HEK293 (cell line): ENCODE measurements around the gene CTNNBL1.

Experiments
- CTCF ChIA-PET: fragments of 350-600 bp; formaldehyde crosslinking; extraction: SDS; loops from one replicate; lab custom pipeline; 2021; ENCODE audit warnings: antibody characterized with exemption; lab: Yijun Ruan, JAX
- POLR2A ChIA-PET: fragments of 300-600 bp; formaldehyde crosslinking; extraction: SDS; loops from one replicate; lab custom pipeline; 2020; ENCODE audit warnings: antibody characterized with exemption, inconsistent platforms; lab: Yijun Ruan, JAX
- H3K27ac ChIP-seq: fragments of 200-500 bp; sonication (Bioruptor generic); 2 replicates; pipeline ENCODE4 v1.5.1; 2014; ENCODE audit warnings: low read depth, low read length, control low read depth, inconsistent platforms; ENCODE audit errors: extremely low read depth
- H3K36me3 ChIP-seq, 2 experiments: fragments of 200-500 bp in 1 of 2; sonication (Bioruptor generic) in 1 of 2; 1 replicate in 1 of 2; 2 replicates in 1 of 2; pipeline ENCODE4 v1.5.1; 2014 to 2017; ENCODE audit warnings: inconsistent platforms in 2 of 2, low read length in 2 of 2; ENCODE audit not compliant: control insufficient read depth in 2 of 2, insufficient read depth in 1 of 2
- H3K4me1 ChIP-seq: fragments of 200-500 bp; sonication (Bioruptor generic); 2 replicates; pipeline ENCODE4 v1.5.1; 2014; ENCODE audit warnings: mild to moderate bottlenecking, low read length, inconsistent platforms; ENCODE audit not compliant: control insufficient read depth, insufficient read depth
- H3K4me3 ChIP-seq: 2 replicates; pipeline ENCODE4 v1.5.1; 2011; ENCODE audit warnings: low read depth, mild to moderate bottlenecking, control low read depth, low read length, moderate library complexity
- H3K9me3 ChIP-seq: fragments of 200-500 bp; sonication (Bioruptor generic); 2 replicates; pipeline ENCODE4 v1.5.1; 2014; ENCODE audit warnings: low read depth, low read length, inconsistent platforms; ENCODE audit not compliant: control insufficient read depth, insufficient read depth
- FEZF1 ChIP-seq: fragments of 450-650 bp; formaldehyde crosslinking; IDR thresholded peaks from 2 replicates; pipeline ENCODE4 v1.5.1; 2016; ENCODE audit warnings: missing biosample characterization, missing genetic modification characterization
- GFI1B ChIP-seq: fragments of 450-650 bp; formaldehyde crosslinking; IDR thresholded peaks from 2 replicates; pipeline ENCODE4 v1.5.1; 2016; ENCODE audit warnings: missing biosample characterization, missing genetic modification characterization
- GLI4 ChIP-seq: fragments of 450-650 bp; formaldehyde crosslinking; IDR thresholded peaks from 2 replicates; pipeline ENCODE4 v1.5.1; 2016; ENCODE audit warnings: missing biosample characterization, missing genetic modification characterization
- IKZF3 ChIP-seq: fragments of 450-650 bp; IDR thresholded peaks from 2 replicates; pipeline ENCODE4 v1.5.0; 2018; ENCODE audit warnings: missing biosample characterization, mild to moderate bottlenecking, missing genetic modification characterization, moderate library complexity
- MEIS1 ChIP-seq: sonication (generic); formaldehyde crosslinking; IDR thresholded peaks from 2 replicates; pipeline ENCODE4 v1.8.1; 2022; ENCODE audit warnings: missing genetic modification reagents, mild to moderate bottlenecking, borderline replicate concordance
- MYNN ChIP-seq: fragments of 450-650 bp; formaldehyde crosslinking; IDR thresholded peaks from 2 replicates; pipeline ENCODE4 v1.5.1; 2016; ENCODE audit warnings: missing biosample characterization, missing genetic modification characterization, borderline replicate concordance
- MZF1 ChIP-seq: fragments of 450-650 bp; formaldehyde crosslinking; IDR thresholded peaks from 2 replicates; pipeline ENCODE4 v1.5.1; 2017; ENCODE audit warnings: missing biosample characterization, missing genetic modification characterization, borderline replicate concordance
- OSR2 ChIP-seq: fragments of 450-650 bp; formaldehyde crosslinking; IDR thresholded peaks from 2 replicates; pipeline ENCODE4 v1.5.1; 2016; ENCODE audit warnings: missing biosample characterization, missing genetic modification characterization
- PRDM6 ChIP-seq: fragments of 450-650 bp; formaldehyde crosslinking; IDR thresholded peaks from 2 replicates; pipeline ENCODE4 v1.5.1; 2017; ENCODE audit warnings: missing biosample characterization, missing genetic modification characterization
- RBAK ChIP-seq: fragments of 450-650 bp; formaldehyde crosslinking; IDR thresholded peaks from 2 replicates; pipeline ENCODE4 v1.5.1; 2016; ENCODE audit warnings: missing biosample characterization, missing genetic modification characterization
- SCRT1 ChIP-seq: fragments of 450-650 bp; formaldehyde crosslinking; IDR thresholded peaks from 2 replicates; pipeline ENCODE4 v1.5.1; 2016; ENCODE audit warnings: missing biosample characterization, missing genetic modification characterization, borderline replicate concordance
- SP7 ChIP-seq: fragments of 450-650 bp; formaldehyde crosslinking; IDR thresholded peaks from 2 replicates; pipeline ENCODE4 v1.5.1; 2016; ENCODE audit warnings: missing biosample characterization, missing genetic modification characterization
- TRIM28 ChIP-seq: IDR thresholded peaks from 2 replicates; pipeline ENCODE4 v1.6.1; 2011; ENCODE audit warnings: low read length, control low read depth, borderline replicate concordance
- ZBTB17 ChIP-seq: fragments of 450-650 bp; formaldehyde crosslinking; IDR thresholded peaks from 2 replicates; pipeline ENCODE4 v1.5.1; 2016; ENCODE audit warnings: missing biosample characterization, missing genetic modification characterization
- ZBTB26 ChIP-seq: fragments of 450-650 bp; formaldehyde crosslinking; optimal IDR thresholded peaks from 2 replicates; pipeline ENCODE3; 2016; ENCODE audit warnings: missing biosample characterization, mild to moderate bottlenecking, missing genetic modification characterization
- ZBTB44 ChIP-seq: fragments of 450-650 bp; IDR thresholded peaks from 2 replicates; pipeline ENCODE4 v1.5.1; 2018; ENCODE audit warnings: missing biosample characterization, mild to moderate bottlenecking, missing genetic modification characterization
- ZNF114 ChIP-seq: fragments of 450-650 bp; formaldehyde crosslinking; IDR thresholded peaks from 2 replicates; pipeline ENCODE4 v1.5.0; 2017; ENCODE audit warnings: missing biosample characterization, missing genetic modification characterization
- ZNF239 ChIP-seq: fragments of 450-650 bp; formaldehyde crosslinking; IDR thresholded peaks from 2 replicates; pipeline ENCODE4 v1.5.1; 2016; ENCODE audit warnings: missing biosample characterization, missing genetic modification characterization
- ZNF558 ChIP-seq: fragments of 450-650 bp; formaldehyde crosslinking; IDR thresholded peaks from 2 replicates; pipeline ENCODE4 v1.5.1; 2016; ENCODE audit warnings: missing biosample characterization, missing genetic modification characterization
- ZNF561 ChIP-seq: fragments of 450-650 bp; IDR thresholded peaks from 2 replicates; pipeline ENCODE4 v1.5.1; 2018; ENCODE audit warnings: missing biosample characterization, missing genetic modification characterization, borderline replicate concordance
- ZNF580 ChIP-seq: fragments of 450-650 bp; formaldehyde crosslinking; IDR thresholded peaks from 2 replicates; pipeline ENCODE4 v1.5.1; 2016; ENCODE audit warnings: missing biosample characterization, missing genetic modification characterization
- ZNF629 ChIP-seq: fragments of 450-650 bp; formaldehyde crosslinking; IDR thresholded peaks from 2 replicates; pipeline ENCODE4 v1.5.1; 2017; ENCODE audit warnings: missing biosample characterization, missing genetic modification characterization
- ZNF692 ChIP-seq: fragments of 450-650 bp; formaldehyde crosslinking; IDR thresholded peaks from 2 replicates; pipeline ENCODE4 v1.5.1; 2016; ENCODE audit warnings: missing biosample characterization, missing genetic modification characterization
- ZNF768 ChIP-seq: fragments of 450-650 bp; formaldehyde crosslinking; IDR thresholded peaks from 2 replicates; pipeline ENCODE4 v1.5.1; 2018; ENCODE audit warnings: missing biosample characterization, mild to moderate bottlenecking, missing genetic modification characterization
- ZNF830 ChIP-seq: fragments of 450-650 bp; IDR thresholded peaks from 2 replicates; pipeline ENCODE4 v1.5.0; 2018; ENCODE audit warnings: missing biosample characterization, missing genetic modification characterization, low read depth, mild to moderate bottlenecking, moderate library complexity
- ZNF843 ChIP-seq: fragments of 450-650 bp; formaldehyde crosslinking; IDR thresholded peaks from 2 replicates; pipeline ENCODE4 v1.5.1; 2016; ENCODE audit warnings: missing biosample characterization, missing genetic modification characterization
- ZSCAN16 ChIP-seq: fragments of 450-650 bp; formaldehyde crosslinking; IDR thresholded peaks from 2 replicates; pipeline ENCODE4 v1.5.1; 2016; ENCODE audit warnings: missing biosample characterization, missing genetic modification characterization
- ZSCAN30 ChIP-seq: fragments of 450-650 bp; IDR thresholded peaks from 2 replicates; pipeline ENCODE4 v1.5.1; 2018; ENCODE audit warnings: missing biosample characterization, mild to moderate bottlenecking, missing genetic modification characterization, moderate library complexity
- ZXDB ChIP-seq: fragments of 450-650 bp; formaldehyde crosslinking; IDR thresholded peaks from 2 replicates; pipeline ENCODE4 v1.5.1; 2016; ENCODE audit warnings: missing biosample characterization, missing genetic modification characterization

The CTNNBL1 gene

GRCh38 chr20:37838769-37839431 is 145.1 kb downstream of the CTNNBL1 start:
- CTCF ChIA-PET: no interaction called here
- no peak overlapping the region for H3K27ac ChIP-seq
- POLR2A ChIA-PET: no interaction called here
- H3K9me3 ChIP-seq: no peaks in the 10 kb centered on the region
- peaks cover 0 to 15% of the 10 kb centered on the region in 2 experiments; a peak in 1 of 3 replicates for H3K36me3 ChIP-seq
- TF ChIP-seq ZBTB26: no peak
- no peak for TF ChIP-seq GLI4 (tag by site-specific recombination)
- no peak for TF ChIP-seq ZNF239
- no peak for TF ChIP-seq ZNF580 (tag by site-specific recombination)
- H3K4me1 ChIP-seq: peaks cover 14% of the 10 kb centered on the region
- no peak overlapping the region for H3K4me3 ChIP-seq

DNA sequence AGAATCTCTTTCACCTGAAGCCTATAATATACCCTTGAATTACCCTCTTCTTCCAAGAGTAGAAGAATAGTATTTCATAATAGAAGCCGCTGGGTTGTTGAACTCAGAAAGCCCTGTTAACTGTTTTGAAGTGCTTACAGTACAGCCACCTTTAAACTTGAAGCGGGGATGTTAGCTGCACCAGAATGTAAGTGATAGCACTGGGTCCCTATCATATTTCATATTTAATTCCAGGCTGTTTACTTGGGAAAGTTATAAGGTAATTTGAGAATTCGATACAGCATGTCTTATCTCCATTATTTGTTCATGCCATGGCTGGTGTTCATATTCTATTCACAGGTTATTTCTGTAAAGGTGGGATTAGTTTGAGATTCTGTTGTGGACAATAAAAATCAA is 145.6 kb downstream of the CTNNBL1 start:
- peaks cover 0 to 15% of the 10 kb centered on the region in 2 experiments; a peak in 1 of 3 replicates for H3K36me3 ChIP-seq
- ChIA-PET CTCF (no interaction called here), POLR2A (no interaction called here)
- no peak overlapping the region for H3K27ac ChIP-seq
- no peaks in the 10 kb centered on the region for H3K9me3 ChIP-seq
- peaks cover 14% of the 10 kb centered on the region for H3K4me1 ChIP-seq
- H3K4me3 ChIP-seq: no peak overlapping the region
- TF ChIP-seq ZNF580 (tag by site-specific recombination): peak; percentile 74
- peak; percentile 68; the same call in 1 of the 2 replicates for TF ChIP-seq ZNF561 (tag by site-specific recombination)
- peak; percentile 43; the same call in 1 of the 2 replicates for TF ChIP-seq FEZF1 (tag by site-specific recombination)
- TF ChIP-seq ZSCAN30: 0 out of 2 replicates have a peak, but pooled peaks have one; percentile 42
- no peak for TF ChIP-seq MEIS1
- 0 out of 2 replicates have a peak, but pooled peaks have one; percentile 38 for TF ChIP-seq ZNF830 (tag by site-specific recombination)
- peak; percentile 94 for TF ChIP-seq MYNN (tag by site-specific recombination)
- TF ChIP-seq MZF1 (tag by site-specific recombination): 0 out of 2 replicates have a peak, but pooled peaks have one; percentile 27
- TF ChIP-seq ZBTB17 (tag by site-specific recombination): no peak
- TF ChIP-seq SP7: peak; percentile 82
- TF ChIP-seq ZBTB44: peak; percentile 82
- no peak for TF ChIP-seq TRIM28
- TF ChIP-seq ZNF768: no peak
- TF ChIP-seq GFI1B (tag by site-specific recombination): 0 out of 2 replicates have a peak, but pooled peaks have one; percentile 27
- peak; percentile 69; the same call in 1 of the 2 replicates for TF ChIP-seq ZSCAN16 (tag by site-specific recombination)
- no peak for TF ChIP-seq RBAK (tag by site-specific recombination)
- peak; percentile 37; the same call in 1 of the 2 replicates for TF ChIP-seq OSR2 (tag by site-specific recombination)
- 0 out of 2 replicates have a peak, but pooled peaks have one; percentile 23 for TF ChIP-seq ZNF692 (tag by site-specific recombination)
- TF ChIP-seq ZXDB (tag by site-specific recombination): peak; percentile 79; the same call in 1 of the 2 replicates
- peak; percentile 79 for TF ChIP-seq PRDM6 (tag by site-specific recombination)
- TF ChIP-seq IKZF3 (tag by site-specific recombination): peak; percentile 80
- TF ChIP-seq SCRT1 (tag by site-specific recombination): peak; percentile 62; the same call in 1 of the 2 replicates
- TF ChIP-seq ZNF629 (tag by site-specific recombination): no peak
- no peak for TF ChIP-seq ZNF114 (tag by site-specific recombination)
- 0 out of 2 replicates have a peak, but pooled peaks have one; percentile 22 for TF ChIP-seq ZNF558 (tag by site-specific recombination)
- TF ChIP-seq ZNF843 (tag by site-specific recombination): peak; percentile 81
